OCI-LY3 (cell line): ENCODE measurements around the gene RIPOR1.

Experiments
- H2AFZ ChIP-seq: fragments of 200-600, 300-600 bp; shearing (Covaris generic); 2 replicates; pipeline ENCODE4 v1.6.0; 2014; ENCODE audit warnings: antibody characterized with exemption, low read depth, low read length
- H3K27ac ChIP-seq: fragments of 200-600, 300-600 bp; sonication (generic); 2 replicates; pipeline ENCODE4 v1.5.1; 2014; ENCODE audit warnings: mild to moderate bottlenecking, low read length, moderate library complexity, mixed read lengths
- H3K27me3 ChIP-seq: fragments of 200-600, 300-600 bp; sonication (generic); 2 replicates; pipeline ENCODE4 v1.6.1; 2014; ENCODE audit warnings: low read depth, low read length, mixed read lengths
- H3K36me3 ChIP-seq: fragments of 200-600, 300-600 bp; sonication (generic); replicated peaks from 2 replicates; pipeline ENCODE3; 2014; ENCODE audit warnings: low read depth, low read length, mixed read lengths
- H3K4me1 ChIP-seq: fragments of 300-600, 200-600 bp; sonication (generic); 2 replicates; pipeline ENCODE4 v1.6.1; 2014; ENCODE audit warnings: low read length, mixed read lengths
- H3K4me2 ChIP-seq: fragments of 200-600, 300-600 bp; sonication (generic); 2 replicates; pipeline ENCODE4 v1.6.1; 2014; ENCODE audit warnings: low read length, mixed read lengths
- H3K4me3 ChIP-seq: fragments of 300-600, 200-600 bp; sonication (generic); 2 replicates; pipeline ENCODE4 v1.5.1; 2014; ENCODE audit warnings: antibody characterized with exemption, mild to moderate bottlenecking, low read length, moderate library complexity
- H3K79me2 ChIP-seq: fragments of 300-600, 200-600 bp; shearing (Covaris generic); 2 replicates; pipeline ENCODE4 v1.6.1; 2014; ENCODE audit warnings: mild to moderate bottlenecking, low read length, mixed read lengths
- H3K9ac ChIP-seq: fragments of 300-600, 200-600 bp; shearing (Covaris generic); 2 replicates; pipeline ENCODE4 v1.6.0; 2014; ENCODE audit warnings: mild to moderate bottlenecking, low read length, moderate library complexity
- H3K9me3 ChIP-seq: fragments of 200-600, 300-600 bp; shearing (Covaris generic); 2 replicates; pipeline ENCODE4 v1.6.1; 2014; ENCODE audit warnings: low read length, mixed read lengths; ENCODE audit not compliant: insufficient read depth
- H4K20me1 ChIP-seq: fragments of 200-600, 300-600 bp; sonication (generic); 2 replicates; pipeline ENCODE4 v1.6.1; 2016; ENCODE audit warnings: low read length, mixed read lengths; ENCODE audit not compliant: insufficient read depth
- EZH2phosphoT487 ChIP-seq: fragments of 200-600 bp; shearing (Covaris generic); IDR thresholded peaks from 2 replicates; pipeline ENCODE4 v1.6.1; 2018; ENCODE audit warnings: antibody characterized with exemption, mixed run types, low read depth
- TF ChIP-seq, protein P1 (sequence below): fragments of 200-600, 300-600 bp; sonication (generic); IDR thresholded peaks from 2 replicates; pipeline ENCODE4 v1.5.1; 2014; ENCODE audit warnings: antibody characterized with exemption, low read length, low read depth

RIPOR1 gene

DNA sequence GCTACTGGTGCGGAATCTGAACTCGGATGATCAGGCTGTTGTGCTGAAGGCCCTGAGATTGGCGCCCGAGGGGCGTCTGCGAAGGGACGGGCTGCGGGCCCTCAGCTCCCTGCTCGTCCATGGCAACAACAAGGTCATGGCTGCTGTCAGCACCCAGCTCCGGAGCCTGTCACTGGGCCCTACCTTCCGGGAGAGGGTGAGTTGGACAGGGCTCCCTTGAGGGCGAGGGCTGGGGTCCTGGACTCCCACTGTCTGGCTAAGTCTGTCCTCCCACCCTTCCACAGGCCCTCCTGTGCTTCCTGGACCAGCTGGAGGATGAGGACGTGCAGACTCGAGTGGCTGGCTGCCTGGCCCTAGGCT, 17.0 kb downstream of the RIPOR1 start:
- Histone ChIP-seq H3K27me3 (no peaks in the 10 kb centered on the region), H3K4me1 (peaks cover 23% of the 10 kb centered on the region), H3K4me3 (no peak overlapping the region), H4K20me1 (peaks cover 15% of the 10 kb centered on the region; the same call in 1 of the 2 replicates), H3K27ac (no peak overlapping the region), H3K36me3 (peaks cover 52% of the 10 kb centered on the region), H3K9ac (no peak overlapping the region), H2AFZ (no peak overlapping the region), H3K4me2 (no peak overlapping the region), H3K79me2 (no peaks in the 10 kb centered on the region), H3K9me3 (no peaks in the 10 kb centered on the region)
- no peak for TF ChIP-seq EZH2phosphoT487
- TF ChIP-seq, protein P1, sequence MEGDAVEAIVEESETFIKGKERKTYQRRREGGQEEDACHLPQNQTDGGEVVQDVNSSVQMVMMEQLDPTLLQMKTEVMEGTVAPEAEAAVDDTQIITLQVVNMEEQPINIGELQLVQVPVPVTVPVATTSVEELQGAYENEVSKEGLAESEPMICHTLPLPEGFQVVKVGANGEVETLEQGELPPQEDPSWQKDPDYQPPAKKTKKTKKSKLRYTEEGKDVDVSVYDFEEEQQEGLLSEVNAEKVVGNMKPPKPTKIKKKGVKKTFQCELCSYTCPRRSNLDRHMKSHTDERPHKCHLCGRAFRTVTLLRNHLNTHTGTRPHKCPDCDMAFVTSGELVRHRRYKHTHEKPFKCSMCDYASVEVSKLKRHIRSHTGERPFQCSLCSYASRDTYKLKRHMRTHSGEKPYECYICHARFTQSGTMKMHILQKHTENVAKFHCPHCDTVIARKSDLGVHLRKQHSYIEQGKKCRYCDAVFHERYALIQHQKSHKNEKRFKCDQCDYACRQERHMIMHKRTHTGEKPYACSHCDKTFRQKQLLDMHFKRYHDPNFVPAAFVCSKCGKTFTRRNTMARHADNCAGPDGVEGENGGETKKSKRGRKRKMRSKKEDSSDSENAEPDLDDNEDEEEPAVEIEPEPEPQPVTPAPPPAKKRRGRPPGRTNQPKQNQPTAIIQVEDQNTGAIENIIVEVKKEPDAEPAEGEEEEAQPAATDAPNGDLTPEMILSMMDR: no peak

DNA sequence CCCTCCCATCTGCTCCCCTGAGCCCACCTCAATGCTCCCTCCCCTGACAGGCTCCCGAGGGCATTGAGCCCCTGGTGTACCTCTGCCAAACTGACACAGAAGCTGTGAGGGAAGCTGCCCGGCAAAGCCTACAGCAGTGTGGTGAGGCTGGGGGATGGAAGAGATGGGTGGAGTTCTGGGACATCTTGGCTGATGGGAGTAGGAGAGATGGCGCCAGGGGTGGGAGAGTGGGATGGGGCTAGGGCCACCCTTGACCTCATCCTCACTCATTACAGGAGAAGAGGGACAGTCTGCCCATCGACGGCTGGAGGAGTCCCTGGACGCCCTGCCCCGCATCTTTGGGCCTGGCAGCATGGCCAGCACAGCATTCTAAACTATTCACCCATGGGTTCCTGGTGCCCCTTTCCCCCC, 17.5 kb downstream of the RIPOR1 start:
- H3K4me1 ChIP-seq: peaks cover 23% of the 10 kb centered on the region
- no peak overlapping the region for H3K4me2 ChIP-seq
- no peaks in the 10 kb centered on the region for H3K27me3 ChIP-seq
- H4K20me1 ChIP-seq: peaks cover 15% of the 10 kb centered on the region; the same call in 1 of the 2 replicates
- no peak overlapping the region for H3K4me3 ChIP-seq
- H3K27ac ChIP-seq: no peak overlapping the region
- H3K9ac ChIP-seq: no peak overlapping the region
- no peaks in the 10 kb centered on the region for H3K9me3 ChIP-seq
- peaks cover 50% of the 10 kb centered on the region for H3K36me3 ChIP-seq
- no peak overlapping the region for H2AFZ ChIP-seq
- TF ChIP-seq, protein P1: no peak
- TF ChIP-seq EZH2phosphoT487: no peak
- no peaks in the 10 kb centered on the region for H3K79me2 ChIP-seq

GRCh38 chr16:67546761-67547422, 18.3 kb downstream of the RIPOR1 start:
- no peaks in the 10 kb centered on the region for H3K27me3 ChIP-seq
- H3K27ac ChIP-seq: peak overlapping the region; percentile 37
- H4K20me1 ChIP-seq: peaks cover 9% of the 10 kb centered on the region; the same call in 1 of the 2 replicates
- TF ChIP-seq, protein P1: peak; percentile 90
- no peak for TF ChIP-seq EZH2phosphoT487
- no peaks in the 10 kb centered on the region for H3K79me2 ChIP-seq
- H3K9ac ChIP-seq: no peak overlapping the region; the same call in 1 of the 2 replicates
- H3K9me3 ChIP-seq: no peaks in the 10 kb centered on the region
- H3K36me3 ChIP-seq: peaks cover 43% of the 10 kb centered on the region
- H3K4me3 ChIP-seq: no peak overlapping the region
- no peak overlapping the region for H2AFZ ChIP-seq
- peaks cover 23% of the 10 kb centered on the region for H3K4me1 ChIP-seq
- H3K4me2 ChIP-seq: peak overlapping the region; percentile 56; the same call in 1 of the 2 replicates

DNA sequence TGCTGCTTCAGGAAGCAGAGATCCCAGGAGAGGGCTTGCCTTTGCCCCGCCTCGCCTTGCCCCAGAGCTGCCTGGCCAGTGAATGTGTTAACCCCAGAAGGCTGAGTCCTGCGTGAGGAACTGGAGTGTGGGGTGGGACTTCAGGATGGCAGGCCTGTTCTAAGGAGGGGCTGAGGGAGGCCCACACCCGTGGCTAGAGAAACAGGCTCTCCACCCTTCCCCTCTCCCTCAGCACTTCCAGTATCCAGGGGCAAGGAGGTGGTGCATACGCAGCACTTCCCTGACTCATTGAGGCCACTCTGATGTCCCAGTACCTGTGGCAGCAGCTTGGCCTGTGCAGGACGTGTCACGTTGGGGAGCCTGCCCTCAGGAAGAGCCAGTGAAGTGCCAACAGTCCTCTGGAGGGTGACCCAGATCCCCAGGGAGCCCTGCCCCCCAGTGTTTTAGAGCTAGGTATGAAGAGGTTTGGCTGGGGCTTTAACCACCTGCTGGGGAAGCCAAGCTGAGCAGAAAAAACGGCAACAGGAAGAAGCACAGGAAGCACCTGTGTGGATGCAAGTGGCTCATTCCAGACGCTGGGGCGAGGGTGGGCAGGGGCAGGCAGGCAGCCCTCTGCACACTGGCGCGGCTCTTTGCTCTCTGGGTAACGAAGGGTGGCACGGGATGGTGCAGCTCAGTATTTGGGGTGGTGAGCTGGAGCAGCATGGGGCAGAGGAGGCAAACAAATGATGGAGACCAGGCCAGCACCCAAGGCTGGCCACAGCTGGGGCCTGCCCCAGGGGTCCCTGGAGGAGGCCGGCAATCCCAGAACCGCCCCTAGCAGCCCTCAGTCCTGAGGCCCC, 19.0 kb downstream of the RIPOR1 start:
- Histone ChIP-seq H3K36me3 (peaks cover 37% of the 10 kb centered on the region), H4K20me1 (0 out of 2 replicates have a peak, but pooled peaks cover 4% of the 10 kb centered on the region), H3K9me3 (no peaks in the 10 kb centered on the region), H3K27ac (peak overlapping the region; percentile 14; the same call in 1 of the 2 replicates), H3K79me2 (no peaks in the 10 kb centered on the region), H3K4me2 (peak overlapping the region; percentile 56), H3K4me1 (peaks cover 23% of the 10 kb centered on the region), H3K9ac (no peak overlapping the region; the same call in 1 of the 2 replicates), H2AFZ (no peak overlapping the region), H3K27me3 (no peaks in the 10 kb centered on the region), H3K4me3 (no peak overlapping the region)
- TF ChIP-seq, protein P1: no peak
- TF ChIP-seq EZH2phosphoT487: no peak
